ENCODE data around the gene FHIT.

The FHIT gene

DNA sequence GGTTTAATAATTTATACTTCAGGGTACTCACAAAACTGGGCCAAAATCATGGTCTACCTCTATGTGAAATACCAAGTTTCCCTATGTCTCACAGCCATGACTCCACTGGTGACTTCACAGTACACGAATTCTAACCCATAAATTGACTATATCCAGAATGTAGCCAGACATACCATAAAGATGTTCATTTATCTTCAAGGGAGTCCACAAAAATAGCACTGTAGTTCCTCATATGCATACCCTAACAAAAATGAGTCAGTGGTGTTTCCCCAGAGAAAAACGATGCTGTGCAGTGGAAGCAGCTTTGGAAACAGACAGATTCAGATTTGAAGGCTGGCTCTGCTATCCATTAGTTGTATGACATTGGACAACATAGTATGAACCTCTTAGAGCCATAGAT lies 438.8 kb downstream of the FHIT start:
- no peak for DNase-seq

DNA sequence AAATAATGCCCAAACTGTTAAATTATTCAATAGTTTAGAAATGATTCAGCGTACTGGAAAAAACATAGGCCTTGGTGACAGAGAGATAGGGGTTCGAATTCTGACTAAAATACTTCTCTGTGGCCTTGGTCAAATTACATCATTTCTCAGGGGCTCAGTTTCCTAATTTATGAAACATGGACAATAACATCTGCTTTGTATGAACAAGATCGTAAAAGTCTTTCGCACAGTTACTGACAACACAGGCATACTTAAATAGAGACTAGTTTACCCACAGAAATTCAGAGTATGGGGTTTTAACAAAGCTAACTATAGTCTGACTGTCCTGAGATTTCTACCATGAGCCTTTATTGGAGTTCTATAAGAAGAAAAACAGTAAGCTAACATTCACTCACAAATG lies 440.4 kb downstream of the FHIT start:
- DNase-seq = no peak

DNA sequence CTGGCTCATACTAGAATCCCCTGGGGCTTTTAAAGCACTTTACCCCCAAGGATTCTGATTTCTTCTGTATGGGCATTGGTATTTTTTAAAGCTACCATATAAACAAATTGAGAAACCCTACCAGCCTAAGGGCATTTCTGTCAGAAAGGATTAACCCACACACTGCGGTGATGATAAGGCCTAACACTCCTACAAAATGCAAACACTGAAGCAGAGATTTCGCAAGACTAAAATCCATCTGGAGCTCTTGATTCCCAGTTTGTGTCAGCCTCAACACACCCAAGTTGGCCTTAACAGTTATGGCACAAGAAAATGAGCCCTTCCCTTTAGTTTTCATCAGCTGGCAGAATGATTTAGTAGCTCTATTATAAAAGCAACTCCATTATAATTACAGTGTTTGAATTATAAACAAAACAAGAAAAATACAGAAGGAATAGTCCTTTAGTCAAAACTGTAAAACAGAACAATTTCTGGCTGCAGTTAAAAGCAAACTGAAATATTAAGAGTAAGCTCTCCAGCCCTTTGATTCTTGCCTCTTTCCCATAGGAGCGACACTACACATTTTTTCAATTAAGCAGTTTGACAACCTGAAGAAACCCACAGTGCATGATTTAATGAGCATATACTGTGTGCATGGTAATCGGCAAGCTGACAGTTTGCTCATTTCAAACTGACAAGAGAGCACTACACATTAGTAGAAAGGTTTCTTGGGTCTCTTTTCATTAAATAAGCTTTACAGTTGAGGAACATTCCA lies 441.2 kb downstream of the FHIT start:
- no peak for DNase-seq

DNA sequence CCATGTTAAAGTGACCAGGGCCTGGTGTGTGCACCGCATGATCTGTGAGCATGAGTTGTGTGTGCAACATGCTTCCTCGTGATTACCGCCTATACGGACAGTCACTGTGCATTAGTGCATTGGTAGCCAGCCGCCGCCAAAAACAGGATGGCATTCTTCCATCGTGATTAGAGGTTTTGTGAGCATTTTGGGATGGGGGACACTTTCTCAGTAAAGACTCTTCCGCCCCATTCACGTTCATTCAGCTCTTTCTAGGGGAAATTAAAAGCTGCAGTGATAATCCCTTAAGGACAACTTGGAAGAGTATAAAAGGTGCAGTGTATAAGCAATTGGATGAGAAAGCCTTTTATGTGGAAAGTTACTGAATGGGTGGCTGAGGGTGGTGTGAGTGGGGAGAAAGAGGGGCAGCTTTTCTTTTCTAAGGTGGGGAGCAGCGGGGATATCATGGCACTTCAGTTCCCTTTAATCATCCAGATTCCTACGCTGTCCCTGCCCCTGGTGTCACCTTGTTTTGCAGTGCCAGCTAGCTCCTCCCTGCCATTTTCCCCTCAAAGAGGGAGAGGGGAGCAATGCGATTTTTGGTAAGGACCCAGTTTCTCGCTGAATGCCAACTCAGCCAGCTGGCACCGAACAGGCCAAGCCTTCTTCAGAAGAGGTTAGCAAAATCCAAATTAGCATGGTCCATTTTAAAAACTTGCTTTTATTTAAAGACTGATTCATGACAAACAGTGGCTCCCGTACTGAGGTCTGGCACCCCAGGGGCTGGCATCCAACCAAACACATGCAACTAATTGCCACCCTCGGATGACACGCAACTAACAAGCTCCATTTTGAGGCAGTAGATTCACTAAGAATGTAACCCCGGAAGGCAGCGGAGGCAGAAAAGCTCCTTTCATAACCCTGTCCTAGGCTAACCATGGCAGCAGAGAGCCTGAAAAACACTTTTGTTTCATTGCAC lies 447.8 kb downstream of the FHIT start:
- no peak for DNase-seq

DNA sequence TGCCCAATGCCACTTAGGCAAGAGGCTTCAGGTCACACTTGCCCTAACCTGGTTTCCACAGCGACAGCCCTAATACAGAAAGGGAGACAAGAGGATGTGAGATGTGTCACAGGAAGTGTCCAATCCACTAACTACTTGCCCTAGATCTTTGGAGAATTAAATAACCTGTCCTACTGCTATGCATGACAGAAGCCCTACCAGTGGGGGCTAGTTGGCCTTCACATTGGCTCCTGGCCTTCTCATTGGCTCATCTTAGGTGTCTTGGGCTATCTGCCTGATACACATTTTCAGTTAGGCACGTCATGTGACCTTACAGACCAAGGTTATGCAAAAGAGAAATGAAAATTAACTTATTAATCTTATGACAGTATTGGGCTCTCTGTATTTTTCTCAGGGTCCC lies 449.9 kb downstream of the FHIT start:
- no peak for DNase-seq

DNA sequence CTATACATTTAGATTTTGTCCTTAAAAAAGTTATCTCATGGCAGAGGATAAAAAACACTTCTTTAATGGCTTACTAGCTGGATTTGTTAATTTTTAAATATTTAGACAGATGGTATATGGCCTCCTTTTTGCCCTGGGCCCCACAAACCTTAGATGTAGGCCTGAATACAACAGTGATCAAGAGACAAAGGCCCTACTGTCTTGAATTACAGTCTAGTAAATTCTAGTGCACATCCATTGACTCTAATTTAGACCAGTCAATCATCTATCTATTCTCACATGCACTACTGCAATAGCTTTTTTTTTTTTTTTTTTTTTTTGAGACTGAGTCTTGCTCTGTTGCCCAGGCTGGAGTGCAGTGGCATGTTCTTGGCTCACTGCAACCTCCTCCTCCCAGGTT lies 452.8 kb downstream of the FHIT start:
- DNase-seq = no peak

DNA sequence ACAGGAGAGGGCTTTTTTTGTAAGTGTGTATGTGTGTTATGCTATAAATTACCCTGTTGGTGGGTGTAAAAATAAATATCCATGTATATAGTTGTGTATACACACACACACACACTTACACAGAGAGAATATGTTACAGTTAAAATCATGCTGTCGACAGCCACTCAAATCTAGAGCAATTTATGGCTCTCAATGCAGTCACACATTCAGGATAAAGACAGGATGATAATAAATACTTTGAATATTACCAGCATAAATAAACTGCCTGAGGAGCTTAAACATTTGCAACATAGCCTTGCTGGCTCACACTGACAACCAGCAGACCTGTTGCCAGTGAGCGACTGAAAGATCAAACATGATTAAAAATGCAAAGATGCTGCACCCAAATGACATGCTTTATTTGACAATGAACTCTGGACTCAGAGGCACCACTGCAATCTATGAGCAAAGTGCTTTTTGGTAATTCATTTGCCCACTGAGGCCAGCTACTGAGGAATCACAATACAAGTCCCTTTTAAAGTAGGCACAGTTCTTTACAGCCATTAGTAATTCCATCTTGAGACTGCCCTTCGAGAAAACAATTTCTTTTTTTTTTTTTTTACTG lies 458.9 kb downstream of the FHIT start:
- no peak for DNase-seq

DNA sequence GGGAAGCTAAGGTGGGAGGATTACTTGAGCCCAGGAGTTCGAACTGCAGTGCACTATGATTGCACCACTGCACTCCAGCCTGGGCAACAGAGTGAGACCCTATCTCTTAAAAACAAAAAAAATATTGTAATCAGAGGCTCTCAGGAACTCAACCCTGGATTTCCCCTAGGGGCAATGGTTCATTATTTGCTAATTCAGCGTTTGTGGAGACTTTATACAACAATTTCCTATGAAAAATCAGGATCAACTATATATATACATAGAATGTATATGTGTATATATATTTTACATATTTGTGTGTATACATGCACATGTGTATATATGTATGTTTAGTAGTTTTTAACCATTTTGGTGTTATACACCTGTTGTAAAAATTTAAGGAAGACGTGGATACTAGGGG lies 463.1 kb downstream of the FHIT start:
- DNase-seq = no peak

DNA sequence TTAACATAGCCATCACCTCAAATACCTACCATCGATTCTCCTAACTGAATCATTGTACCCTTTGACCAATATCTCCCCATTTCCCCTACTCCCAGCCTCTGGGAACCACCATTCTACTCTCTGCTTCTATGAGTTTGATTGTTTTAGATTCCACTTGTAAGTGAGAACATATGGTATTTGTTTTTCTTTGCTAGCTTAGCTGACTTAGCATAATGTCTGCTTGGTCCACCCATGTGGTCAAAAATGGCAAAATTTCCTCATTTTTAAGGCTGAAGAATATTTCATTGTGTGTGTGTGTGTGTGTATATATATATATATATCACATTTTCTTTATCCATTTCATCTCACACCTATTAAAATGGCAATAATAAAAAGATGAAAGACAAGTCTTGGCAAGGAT lies 469.3 kb downstream of the FHIT start:
- no peak for DNase-seq

DNA sequence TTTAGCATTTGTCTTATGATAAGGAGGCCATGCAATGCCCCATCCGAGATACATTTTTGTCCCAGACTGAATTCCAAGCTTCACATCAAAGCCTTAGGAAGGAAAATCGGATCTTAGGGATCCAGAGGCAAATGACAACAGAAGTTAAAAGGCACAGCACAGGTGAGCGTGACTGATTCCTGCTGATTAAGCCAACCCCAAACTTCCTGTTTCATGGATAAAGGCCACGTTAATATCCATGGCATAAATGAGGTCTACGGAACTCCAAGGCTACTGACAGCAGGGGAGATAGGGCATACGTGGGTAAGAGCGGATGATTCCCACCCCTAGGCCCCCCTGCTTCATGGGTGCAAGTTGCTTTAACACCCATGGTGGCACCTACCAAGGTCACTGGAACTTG lies 471.6 kb downstream of the FHIT start:
- no peak for DNase-seq

DNA sequence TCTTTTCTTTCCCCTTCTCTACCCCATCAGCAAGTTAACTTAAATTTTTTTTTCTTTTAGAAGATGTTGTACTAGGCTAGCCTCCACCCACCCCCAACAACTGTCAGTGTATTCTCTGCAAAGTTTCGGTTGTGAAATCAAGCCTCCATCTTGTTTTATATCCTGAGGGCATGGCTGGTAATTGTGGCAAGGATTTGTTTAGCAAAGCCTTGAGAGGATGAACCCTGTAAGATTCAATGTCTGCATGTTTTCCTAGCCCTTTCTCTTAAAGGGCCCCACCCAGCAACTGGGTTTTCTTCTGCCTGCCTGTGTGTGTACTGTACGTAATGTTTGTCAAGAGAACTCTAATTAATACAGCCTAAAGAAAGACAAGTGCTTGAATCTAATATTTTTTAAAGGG lies 475.3 kb downstream of the FHIT start:
- no peak for DNase-seq

DNA sequence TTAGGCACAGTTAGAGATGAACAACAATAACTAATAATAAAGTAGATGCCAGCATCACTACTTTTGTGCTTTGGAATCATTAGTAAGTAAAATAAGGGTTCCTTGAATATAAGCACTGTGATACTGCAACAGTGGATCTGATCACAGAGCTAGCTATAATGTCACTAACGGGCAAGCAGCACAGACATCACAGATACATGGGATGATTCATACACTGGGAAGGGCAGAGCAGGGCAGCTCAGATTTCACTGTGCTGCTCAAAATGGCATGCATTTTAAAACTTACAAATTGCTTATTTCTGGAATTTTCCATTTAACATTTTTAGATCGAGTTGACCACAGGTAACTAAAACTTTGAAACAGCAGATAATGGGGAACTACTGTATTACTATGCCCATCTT lies 476.6 kb downstream of the FHIT start:
- no peak for DNase-seq

DNA sequence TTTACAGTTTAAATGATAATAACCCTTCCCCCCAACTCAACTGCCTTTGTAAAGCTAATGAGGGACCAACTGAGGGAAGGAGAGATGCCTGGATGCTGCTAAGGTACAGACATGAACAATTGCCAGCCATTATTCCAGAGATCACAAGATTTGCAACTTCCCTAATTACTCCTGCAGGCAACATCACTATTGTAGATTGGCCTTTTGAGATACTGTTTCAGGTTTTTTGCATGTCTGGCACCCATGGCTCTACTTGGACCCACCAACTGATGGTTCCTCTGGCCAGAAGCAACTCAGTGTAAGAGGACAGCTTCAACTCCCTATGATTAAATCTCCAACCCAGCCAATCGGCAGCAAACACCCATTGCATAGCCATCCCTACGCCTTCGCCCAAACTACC lies 478.7 kb downstream of the FHIT start:
- DNase-seq = no peak

DNA sequence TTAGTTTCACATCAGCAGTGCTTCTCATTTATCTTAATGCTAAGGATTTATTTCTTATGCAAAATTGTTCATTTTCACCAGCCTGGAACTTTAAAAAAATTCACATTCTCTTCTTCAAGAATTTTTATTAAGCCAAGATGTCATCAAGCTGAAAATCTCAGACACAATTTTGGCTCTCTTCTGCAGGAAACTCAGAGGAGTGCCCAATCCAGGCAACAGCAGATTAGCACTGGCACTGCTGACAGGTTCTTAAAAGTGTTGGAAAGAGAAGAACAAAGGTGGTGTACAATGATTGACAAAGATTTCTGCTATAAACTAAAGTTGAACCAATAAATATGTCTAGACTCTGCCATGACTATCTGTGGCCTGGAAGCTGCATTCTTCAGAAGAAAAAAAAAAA lies 479.5 kb downstream of the FHIT start:
- DNase-seq = no peak

DNA sequence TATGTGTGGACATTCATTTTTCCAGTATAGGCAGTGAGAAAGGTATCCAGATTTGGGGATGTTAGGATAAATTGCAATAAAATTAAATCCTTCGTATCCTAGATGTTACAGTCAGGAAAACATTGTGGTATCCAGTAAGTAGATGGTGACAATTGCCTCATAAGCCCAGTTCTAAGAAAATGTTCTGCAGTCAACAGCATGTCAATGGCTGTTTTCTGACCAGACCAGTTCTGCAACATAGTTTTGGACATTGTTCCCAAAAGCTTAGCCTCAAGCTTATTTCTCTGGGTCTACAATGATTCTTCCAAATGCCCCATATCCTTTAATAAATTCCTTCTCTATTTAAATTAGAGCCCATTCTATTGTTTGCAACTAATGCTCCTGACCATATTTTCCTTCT lies 480.7 kb downstream of the FHIT start:
- no peak for DNase-seq

DNA sequence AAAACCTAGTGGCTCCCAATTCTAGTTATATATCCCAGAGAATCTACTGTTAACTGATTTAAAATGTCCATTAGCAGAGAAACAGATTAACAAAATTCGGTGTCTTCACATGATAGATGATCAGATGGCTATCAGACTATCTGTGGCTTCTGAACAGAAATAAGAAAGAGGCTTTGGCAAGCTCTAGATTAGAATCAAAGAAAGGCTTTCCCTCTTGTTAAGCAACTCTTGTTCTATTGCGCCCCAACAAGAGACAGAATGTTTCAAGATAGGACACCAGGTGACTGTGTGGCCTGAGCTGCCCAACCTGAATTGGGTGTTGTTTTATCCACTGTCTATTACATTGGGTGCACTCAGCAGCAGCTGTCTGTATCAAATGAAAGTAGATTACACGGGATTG lies 483.7 kb downstream of the FHIT start:
- no peak for DNase-seq

DNA sequence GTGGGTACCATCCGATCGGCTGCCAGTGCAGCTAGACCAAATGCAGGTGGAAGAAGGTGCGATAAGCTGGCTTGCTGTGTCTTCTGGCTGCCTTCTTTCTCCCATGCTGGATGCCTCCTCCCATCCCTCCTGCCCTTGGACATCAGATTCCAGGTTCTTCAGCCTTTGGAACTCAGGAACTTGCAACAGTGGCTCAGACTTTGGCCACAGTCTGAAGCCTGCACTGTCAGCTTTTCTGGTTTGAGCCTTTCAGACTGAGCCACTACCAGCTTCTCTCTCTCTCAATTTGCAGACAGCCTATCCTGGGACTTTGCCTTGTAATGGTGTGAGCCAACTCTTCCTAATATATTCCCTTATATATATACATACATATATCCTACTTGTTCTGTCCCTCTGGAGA lies 485.5 kb downstream of the FHIT start:
- DNase-seq = no peak

DNA sequence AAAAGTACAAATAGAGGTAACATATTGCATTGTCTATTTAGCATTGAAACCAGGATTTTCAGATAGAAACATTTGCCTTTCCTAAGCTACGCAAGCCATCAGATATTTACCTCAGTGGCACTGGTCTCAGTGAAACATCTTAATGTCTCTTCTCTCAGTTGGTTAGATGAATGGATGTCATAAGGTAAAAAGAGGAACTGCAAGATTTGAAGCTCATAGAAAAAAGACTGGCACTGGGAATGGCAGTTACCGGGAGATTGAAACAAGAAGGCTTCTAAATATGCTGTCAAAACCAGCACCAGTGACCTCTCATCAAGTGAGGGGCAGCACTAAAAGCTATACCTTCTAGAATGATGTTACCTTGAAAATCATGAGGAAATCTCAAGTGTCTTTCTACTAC lies 486.4 kb downstream of the FHIT start:
- no peak for DNase-seq

DNA sequence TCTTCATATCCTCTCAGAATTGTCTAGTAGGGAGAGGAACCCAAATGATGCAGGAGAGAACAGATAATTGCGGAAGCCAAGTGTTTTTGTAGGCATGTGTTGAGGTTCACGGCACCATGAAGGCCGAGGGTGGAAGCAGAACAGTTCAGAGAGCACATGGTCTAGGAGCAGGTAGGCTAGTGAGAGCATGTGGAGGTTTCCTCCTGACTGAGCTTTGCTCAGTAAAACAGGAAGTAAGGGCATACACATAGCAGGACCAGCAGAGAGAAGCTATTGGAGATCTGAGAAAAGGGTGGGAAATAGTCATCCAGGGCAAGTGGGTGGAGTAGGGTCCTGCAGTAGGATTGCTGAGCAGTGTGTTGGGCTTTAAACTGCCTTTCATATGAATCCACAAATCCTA lies 491.1 kb downstream of the FHIT start:
- DNase-seq = no peak

DNA sequence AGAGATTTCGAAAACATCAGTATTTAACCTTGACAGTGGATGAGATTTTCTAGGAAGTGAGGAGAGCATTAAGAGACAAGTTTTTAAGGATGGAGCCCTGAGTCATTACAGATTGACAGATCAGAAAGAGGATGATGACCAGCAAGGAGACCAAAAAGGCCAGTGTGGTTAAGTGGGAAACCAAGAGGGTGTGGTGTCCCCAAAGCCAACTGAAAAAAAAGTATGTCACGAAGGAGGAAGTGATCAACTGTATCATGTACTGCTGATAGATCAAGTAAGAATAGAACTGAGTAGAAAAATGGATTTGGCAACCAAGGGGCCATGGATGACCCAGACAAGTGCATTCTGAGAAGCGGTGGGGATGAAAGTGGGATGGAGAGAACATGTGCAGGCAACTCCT lies 491.8 kb downstream of the FHIT start:
- DNase-seq = no peak

DNA sequence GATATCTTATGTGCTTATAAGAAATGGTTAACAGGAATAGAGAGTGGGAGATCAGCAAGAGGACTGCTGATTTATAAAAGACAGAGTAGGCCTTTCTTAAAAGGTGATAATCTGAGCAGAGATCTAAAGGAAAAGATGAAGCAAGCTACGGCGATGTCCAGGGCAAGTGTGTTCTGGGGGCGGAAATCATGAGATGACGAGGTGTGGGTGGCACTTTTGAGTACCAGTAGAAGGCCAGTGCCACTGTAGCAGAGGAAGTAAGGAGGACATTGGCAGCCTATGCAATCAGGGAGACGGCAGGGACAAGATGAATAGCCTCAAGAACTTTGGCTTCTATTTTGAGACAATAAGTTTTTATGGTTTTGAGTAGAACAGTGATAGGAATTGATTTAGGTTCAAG lies 492.4 kb downstream of the FHIT start:
- DNase-seq = no peak

DNA sequence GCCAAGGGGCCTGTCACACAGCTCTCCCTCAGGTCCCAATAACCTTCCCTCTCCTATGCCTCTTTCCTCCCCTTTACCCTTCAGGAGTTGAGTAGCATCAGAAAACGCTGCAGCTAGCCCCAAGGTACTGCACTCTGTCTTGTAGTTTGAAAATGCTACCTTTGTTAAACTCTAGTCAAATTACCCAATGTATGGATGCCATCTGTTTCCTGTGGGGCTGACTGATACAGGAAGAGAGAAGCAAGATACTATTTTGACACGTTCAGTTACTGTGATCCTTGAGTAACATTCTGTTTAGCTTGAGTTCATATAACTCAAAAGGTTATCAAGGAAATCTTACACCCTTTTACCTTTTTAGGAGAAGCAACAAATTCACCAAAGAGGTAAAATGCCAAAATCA lies 493.1 kb downstream of the FHIT start:
- DNase-seq = no peak

DNA sequence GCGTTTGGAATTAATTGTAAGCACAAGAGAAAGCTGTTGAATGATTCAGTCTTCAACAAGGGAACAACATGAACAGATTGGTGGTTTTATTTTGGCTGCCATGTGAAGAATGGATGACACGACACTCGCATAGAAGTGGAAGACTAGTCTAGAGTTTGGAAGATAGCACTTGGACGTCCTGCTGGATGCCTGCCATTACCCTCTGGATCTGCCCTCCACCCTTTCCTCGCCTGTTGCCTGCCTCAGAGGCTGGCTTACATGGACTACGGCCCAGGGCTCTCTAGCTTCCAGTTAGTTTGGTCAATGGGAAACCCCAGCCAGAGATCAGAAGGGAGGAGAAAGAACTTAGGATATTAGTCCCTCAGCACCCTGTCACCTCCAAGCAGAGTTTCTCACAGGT lies 493.5 kb downstream of the FHIT start:
- no peak for DNase-seq
